ENCODE data around the gene DENND1C.

DNA sequence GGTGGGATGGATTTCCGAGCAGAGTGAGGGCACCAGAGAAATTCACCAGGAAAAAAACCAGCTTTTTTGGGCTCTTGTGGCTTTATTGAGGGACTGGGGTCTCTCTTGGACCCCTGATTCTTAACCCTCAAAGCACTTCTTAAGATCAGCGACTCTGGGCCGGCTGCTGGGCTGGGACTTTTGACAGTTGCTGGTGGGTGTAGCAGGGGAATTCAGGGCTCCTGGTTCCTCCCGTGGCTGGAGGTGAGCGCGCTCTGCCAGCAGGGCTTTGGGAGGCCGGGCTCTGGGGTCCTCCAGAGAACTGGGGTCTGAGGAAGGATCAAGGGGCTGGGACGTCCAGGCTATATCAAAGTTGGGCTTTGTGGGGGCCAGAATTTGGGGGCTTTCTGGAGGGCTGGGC lies 14.2 kb downstream of the DENND1C start:
- TF ChIP-seq, protein P1, sequence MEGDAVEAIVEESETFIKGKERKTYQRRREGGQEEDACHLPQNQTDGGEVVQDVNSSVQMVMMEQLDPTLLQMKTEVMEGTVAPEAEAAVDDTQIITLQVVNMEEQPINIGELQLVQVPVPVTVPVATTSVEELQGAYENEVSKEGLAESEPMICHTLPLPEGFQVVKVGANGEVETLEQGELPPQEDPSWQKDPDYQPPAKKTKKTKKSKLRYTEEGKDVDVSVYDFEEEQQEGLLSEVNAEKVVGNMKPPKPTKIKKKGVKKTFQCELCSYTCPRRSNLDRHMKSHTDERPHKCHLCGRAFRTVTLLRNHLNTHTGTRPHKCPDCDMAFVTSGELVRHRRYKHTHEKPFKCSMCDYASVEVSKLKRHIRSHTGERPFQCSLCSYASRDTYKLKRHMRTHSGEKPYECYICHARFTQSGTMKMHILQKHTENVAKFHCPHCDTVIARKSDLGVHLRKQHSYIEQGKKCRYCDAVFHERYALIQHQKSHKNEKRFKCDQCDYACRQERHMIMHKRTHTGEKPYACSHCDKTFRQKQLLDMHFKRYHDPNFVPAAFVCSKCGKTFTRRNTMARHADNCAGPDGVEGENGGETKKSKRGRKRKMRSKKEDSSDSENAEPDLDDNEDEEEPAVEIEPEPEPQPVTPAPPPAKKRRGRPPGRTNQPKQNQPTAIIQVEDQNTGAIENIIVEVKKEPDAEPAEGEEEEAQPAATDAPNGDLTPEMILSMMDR (conservative IDR thresholded peaks at IDR 0.05; ENCODE audit: low read depth, low read length) = no peak
- TF ChIP-seq EZH2 (IDR thresholded peaks at IDR 0.05; ENCODE audit: low read length, unreplicated experiment) = no peak
- no peak for TF ChIP-seq EZH2phosphoT487 (IDR thresholded peaks at IDR 0.05; ENCODE audit: borderline replicate concordance, low read length)
